HG02970 (cell line): ENCODE data around the gene PLK5.

Experiments
- ATAC-seq: cut with Tn5 transposase; IDR thresholded peaks from one replicate; pipeline ENCODE4 v1.9.1; 2021; ENCODE audit warnings: mild to moderate bottlenecking, moderate library complexity, moderate number of reproducible peaks; ENCODE audit not compliant: unreplicated experiment, low FRiP score

Gene PLK5

DNA sequence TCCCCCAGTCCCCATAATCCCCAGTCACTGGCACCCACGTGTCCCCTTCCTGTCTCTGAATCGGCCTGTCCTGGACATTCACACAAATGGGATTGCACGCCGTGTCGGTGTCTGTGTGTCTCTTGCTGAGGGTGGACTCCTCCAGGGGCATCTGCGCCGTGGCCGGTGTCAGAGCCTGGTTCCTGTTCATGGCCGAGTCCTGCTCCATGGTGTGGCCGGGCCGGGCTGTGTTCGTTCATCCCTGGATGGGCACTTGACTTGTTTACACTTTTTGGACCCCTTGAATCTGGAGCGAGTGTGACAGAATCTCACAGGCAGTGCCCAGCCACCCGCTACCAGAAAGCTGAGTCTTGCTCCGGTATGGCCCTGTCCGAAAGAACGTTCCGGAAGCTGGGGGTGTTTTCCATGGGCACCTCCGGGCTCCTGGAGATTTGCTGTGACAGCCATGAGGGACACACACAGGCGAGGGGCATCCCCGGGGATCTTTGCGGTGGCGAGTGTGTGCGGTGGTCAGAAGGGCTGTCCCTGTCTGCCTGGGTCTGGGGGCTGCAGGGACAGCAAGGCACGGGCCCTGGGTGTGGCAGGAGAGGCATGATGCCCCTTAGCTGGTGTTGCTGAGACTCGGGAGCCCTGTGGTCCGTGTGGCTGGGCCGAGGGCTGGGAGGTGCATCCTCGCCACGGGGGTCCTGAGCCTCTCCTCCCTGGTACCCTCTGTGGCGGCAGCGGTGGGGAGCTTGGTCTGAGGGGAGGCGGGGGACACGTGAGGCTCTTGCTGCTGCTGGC is 50.7 kb downstream of the PLK5 start:
- ATAC-seq = no peak

DNA sequence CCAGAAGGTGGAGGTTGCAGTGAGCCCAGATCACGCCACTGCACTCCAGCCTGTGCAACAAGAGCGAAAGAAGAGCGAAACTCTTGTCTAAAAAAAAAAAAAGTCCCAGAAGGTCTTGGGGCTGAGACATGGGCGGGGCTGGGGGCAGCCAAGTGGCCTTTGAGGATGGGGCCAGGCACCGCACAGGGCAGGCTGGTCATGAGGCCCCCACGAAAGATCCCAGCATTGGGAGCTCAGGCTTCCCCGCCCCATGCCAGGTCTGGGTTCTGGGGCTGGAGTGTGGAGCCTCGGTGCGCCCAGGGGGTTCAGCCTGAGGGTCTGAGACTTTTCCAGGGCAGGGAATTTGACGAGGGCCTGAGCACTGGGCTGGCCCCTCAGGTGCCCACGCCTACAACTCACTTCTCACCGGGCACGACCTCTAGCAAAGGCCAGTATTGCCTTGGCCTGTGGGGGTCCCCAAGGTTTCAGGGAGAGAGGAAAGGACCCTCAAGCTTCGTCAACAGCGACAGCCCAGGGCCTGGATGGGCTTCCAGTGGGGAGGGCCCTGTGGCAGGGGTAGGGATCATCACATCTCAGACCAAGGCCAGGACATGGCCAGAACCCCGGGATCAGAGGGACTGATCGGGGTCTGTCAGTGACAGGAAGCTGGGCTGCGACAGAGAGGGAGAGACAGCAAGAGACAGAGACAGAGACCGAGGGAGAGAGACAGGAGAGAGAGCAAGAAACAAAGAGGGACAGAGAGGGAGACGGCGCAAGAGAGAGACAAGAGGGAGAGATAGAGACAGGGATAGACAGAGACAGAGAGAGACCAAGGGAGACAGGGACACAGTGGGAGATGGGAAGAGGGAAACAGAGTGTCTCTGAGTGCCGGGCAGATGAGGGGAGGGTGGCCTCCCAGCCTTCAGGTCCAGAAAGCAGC is 51.7 kb downstream of the PLK5 start:
- ATAC-seq = no peak

- no peak for ATAC-seq
Measured at GRCh38 chr19:1576242-1577089, 52.6 kb downstream of the PLK5 start.

DNA sequence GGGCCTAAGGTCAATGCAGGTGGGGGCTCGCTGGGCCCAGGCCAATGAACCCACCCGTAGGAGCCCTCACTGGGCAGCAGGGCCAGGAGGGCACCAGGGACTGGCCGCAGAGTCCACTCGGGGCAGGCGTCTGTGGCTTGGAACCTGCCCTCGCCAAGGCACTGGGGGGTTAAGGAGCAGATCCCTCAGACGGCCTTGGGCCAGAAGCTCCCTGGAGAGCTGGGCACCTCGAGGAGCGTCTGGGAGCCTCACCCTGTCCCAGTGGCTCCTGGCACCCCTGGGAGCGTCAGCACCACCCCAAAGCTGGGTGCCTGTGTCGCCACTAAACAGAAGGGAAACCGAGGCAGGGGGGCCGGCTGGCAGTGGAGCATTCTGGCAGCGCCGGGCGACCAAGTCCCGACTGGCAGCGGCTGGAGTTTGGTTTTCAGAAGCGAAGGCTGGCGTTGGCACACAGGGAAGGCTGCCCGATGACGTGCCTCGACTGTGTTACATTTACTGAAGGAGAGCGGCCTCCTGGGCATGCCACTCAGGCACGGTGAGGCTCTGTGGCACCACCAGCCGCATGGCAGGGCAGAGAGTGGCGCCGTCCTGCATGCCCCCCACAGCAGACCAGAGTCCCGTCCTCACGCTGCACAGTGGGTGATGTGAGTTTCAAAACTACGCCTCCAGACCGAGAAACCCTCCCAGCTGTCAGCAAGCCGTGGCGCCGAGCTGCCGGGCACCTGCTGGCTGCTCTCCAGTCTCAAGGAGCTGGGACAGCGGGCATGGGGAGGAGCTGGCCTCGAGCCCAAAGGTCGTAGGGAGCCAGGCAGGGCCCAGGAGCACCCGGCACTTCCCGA is 53.4 kb downstream of the PLK5 start:
- ATAC-seq = no peak

GRCh38 chr19:1577929-1578618 is 54.2 kb downstream of the PLK5 start:
- ATAC-seq = no peak

DNA sequence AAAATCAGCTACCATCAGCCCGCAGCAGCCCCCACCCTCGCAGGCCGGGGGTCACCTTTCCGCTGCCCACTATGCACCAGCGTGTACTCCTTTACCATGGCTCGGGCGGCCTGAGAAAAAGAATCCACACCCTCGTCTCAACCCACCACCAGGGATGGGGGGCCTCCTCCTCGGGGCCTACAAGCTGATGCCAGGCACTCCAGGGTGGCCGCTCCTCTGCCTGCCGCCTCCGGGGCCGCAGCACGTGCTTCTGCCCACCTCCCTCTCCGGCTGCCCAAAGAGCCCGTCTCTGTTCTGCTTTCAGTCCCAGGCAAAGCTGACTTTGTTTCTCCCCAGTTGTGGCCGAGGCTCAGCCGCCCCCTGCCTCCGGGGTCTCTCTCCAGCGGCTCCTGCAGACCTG is 55.3 kb downstream of the PLK5 start:
- ATAC-seq = no peak

GRCh38 chr19:1580382-1580781 is 56.5 kb downstream of the PLK5 start:
- no peak for ATAC-seq

DNA sequence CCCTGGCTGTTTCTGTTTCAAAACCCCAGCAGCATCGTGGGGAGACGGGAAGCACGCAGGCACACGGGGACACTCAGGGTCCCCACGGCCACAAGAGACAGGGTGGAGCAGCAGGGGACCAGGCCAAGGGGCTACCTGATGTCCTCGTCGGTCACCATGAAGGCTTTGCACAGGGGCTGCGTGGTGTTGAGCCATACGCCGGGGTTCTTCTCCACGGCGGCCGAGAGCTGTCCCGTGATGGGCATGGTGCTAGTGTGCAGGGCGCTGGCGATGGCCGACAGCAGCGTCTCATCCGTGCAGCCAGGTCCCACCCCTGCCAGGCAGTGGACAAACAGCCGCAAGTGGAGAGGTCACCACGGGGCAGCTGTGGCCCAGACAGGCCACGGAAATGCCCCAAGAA is 57.1 kb downstream of the PLK5 start:
- ATAC-seq = no peak

DNA sequence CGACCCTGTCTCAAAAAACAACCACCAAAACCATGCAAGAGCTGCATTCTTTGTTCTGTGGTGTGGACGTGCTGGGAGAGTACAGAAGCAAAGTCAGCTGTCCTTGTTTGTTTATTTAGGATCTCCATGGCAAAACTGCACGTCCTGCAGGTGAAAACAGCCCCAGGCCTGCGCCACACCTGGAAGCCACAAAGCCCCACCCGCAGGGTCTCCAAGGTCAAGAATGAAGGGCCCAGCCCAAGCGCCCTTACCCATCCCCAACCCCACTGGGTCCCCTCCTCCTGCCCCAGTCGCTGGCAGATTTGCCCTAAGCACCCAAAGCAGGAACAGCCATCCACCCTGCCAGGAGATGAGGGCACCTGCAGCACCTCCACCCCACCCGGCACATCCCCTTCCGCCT is 58.3 kb downstream of the PLK5 start:
- ATAC-seq = no peak

- ATAC-seq = no peak
Measured at GRCh38 chr19:1584500-1585242, 60.8 kb downstream of the PLK5 start.

DNA sequence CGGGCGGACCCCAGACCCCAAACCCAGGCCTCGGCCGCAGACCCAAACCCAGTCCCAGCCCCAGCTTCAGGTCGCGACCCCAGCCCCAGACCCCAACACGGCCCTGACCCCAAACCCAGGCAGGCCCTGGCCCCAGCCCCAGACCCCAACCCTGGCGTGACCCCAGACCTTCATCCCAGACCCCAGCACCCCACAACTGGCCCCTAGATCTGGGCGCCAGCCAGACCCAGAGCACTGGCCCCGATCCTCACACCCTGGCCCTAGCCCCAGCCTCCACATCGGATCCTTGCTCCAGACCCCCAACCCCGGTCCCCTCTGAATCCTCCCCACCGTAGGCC is 61.3 kb downstream of the PLK5 start:
- no peak for ATAC-seq
